ENCODE results near the gene INPP5A. TPM values are rescaled to one million over a fixed set of nuclear protein-coding genes. Genes with fewer than 3 reads are reported as not detected.

INPP5A gene
- total RNA-seq, 1 donor from 2014 or later, result 30.6 TPM

DNA sequence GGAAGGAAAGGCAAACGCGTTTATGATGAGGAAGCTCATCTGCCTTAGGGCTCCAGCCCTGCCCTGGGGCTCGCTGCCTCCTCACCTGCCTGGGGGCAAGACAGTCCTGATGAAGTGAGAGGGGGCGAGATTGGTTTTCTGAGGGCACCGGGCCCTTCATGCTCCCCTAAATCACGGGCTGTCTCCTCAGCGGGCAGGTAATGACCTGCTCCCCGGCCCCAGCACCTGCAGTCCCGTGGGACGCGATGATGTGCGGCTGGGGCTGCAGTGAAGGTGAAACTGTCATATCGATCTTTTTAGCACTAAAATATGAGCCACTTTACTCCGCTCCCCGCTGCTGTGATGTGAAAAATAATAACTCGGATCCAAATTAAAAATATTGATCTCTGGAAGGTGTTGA, 120.2 kb downstream of the INPP5A start:
- peaks cover 25% of the 10 kb centered on the region for H3K4me1 Mint-ChIP-seq (ENCODE audit: low read depth)
- no peak overlapping the region for H3K27ac Mint-ChIP-seq
- peaks cover 21% of the 10 kb centered on the region for H3K36me3 Mint-ChIP-seq (ENCODE audit: insufficient read depth)
- H3K9me3 Mint-ChIP-seq (ENCODE audit: low read depth), result peaks cover 5% of the 10 kb centered on the region
- DNase-seq (ENCODE audit: low spot score, unreplicated experiment), result no peak
- TF ChIP-seq, protein P1, sequence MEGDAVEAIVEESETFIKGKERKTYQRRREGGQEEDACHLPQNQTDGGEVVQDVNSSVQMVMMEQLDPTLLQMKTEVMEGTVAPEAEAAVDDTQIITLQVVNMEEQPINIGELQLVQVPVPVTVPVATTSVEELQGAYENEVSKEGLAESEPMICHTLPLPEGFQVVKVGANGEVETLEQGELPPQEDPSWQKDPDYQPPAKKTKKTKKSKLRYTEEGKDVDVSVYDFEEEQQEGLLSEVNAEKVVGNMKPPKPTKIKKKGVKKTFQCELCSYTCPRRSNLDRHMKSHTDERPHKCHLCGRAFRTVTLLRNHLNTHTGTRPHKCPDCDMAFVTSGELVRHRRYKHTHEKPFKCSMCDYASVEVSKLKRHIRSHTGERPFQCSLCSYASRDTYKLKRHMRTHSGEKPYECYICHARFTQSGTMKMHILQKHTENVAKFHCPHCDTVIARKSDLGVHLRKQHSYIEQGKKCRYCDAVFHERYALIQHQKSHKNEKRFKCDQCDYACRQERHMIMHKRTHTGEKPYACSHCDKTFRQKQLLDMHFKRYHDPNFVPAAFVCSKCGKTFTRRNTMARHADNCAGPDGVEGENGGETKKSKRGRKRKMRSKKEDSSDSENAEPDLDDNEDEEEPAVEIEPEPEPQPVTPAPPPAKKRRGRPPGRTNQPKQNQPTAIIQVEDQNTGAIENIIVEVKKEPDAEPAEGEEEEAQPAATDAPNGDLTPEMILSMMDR (IDR thresholded peaks at IDR 0.05; ENCODE audit: unreplicated experiment), result no peak
- peaks cover 3% of the 10 kb centered on the region for H3K27me3 Mint-ChIP-seq
- H3K4me3 Mint-ChIP-seq (ENCODE audit: low read depth), result no peak overlapping the region

DNA sequence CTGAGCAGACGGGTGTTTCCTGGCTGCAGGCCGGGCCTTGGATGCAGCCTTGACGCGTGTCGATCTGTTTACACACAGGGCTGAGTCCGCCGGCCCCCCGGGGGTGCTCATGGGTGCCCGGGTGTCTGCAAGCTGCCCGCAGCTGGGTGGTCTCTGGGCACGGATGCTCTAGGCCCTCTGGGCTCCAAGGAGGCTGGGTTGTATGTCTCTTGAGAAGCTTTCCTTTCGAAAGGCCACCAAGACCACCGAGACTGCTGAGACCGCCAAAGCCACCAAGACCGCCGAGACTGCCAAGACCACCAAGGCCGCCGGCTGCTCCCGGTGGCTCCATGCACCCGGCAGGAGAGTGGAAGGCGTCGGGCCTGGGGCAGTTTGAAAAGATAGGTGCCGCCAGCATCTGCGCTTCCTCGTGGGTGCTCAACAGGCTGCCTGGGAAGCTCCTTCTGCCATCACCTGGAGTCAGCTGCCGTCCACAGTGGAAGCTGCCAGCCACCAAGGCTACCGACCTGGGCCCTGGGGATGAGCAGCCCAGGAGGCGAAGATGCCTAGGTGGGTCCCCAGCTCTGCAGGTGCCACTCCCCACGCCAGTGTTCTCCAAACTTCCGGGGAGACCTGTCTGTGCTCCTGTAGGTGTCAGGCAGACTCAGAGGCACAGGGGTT, 121.1 kb downstream of the INPP5A start:
- no peak overlapping the region for H3K4me3 Mint-ChIP-seq (ENCODE audit: low read depth)
- no peak for DNase-seq (ENCODE audit: low spot score, unreplicated experiment)
- H3K4me1 Mint-ChIP-seq (ENCODE audit: low read depth), result peaks cover 25% of the 10 kb centered on the region
- H3K27ac Mint-ChIP-seq, result peak overlapping the region; percentile 73
- H3K9me3 Mint-ChIP-seq (ENCODE audit: low read depth), result peaks cover 5% of the 10 kb centered on the region
- peaks cover 23% of the 10 kb centered on the region for H3K36me3 Mint-ChIP-seq (ENCODE audit: insufficient read depth)
- peaks cover 3% of the 10 kb centered on the region for H3K27me3 Mint-ChIP-seq
- TF ChIP-seq, protein P1 (IDR thresholded peaks at IDR 0.05; ENCODE audit: unreplicated experiment), result no peak

DNA sequence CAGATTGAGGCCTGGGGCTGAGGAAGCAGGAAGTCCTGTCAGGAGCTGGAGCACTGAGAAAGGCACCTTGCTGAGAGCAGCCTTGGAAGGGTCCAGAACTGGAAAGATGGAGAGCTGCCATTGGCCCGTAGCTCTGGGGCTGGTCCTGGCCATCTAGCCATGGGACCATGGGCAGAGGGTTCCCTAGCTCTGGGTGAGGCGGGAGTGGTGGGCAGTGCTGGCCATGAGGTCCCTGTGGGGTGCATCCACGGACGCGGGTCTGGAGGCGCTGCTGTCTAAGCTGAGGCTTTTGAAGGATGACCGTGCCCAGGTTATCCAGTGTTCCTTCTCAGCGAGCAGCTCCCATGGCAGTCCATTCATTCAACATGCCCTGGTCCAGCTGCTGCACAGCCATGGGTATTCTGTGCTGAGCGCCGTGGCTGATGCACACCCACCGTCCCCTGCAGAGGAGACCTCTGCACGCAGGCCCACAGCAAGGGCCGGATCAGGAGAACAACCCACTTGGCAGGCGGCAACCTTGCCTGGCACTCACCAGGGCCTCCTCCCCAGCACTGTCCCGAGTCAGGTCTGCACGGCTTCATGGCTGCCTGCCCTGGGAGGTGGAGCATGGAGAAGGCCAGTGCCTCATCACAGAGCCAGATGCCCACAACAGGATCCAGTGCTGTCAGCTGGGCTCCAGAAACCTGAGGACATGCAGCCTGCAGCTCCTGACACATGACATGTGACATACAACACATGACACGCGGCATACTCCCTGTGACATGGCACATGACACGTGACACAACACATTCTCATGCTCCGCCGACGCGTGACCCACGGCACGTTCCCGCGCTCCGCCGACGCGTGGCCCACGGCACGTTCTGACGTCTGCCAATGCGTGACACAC, 121.9 kb downstream of the INPP5A start:
- no peak overlapping the region for H3K4me3 Mint-ChIP-seq (ENCODE audit: low read depth)
- peaks cover 5% of the 10 kb centered on the region for H3K9me3 Mint-ChIP-seq (ENCODE audit: low read depth)
- TF ChIP-seq, protein P1 (IDR thresholded peaks at IDR 0.05; ENCODE audit: unreplicated experiment), result no peak
- no peak for DNase-seq (ENCODE audit: low spot score, unreplicated experiment)
- peaks cover 25% of the 10 kb centered on the region for H3K4me1 Mint-ChIP-seq (ENCODE audit: low read depth)
- H3K27ac Mint-ChIP-seq, result no peak overlapping the region
- peaks cover 25% of the 10 kb centered on the region for H3K36me3 Mint-ChIP-seq (ENCODE audit: insufficient read depth)
- H3K27me3 Mint-ChIP-seq, result peaks cover 3% of the 10 kb centered on the region

DNA sequence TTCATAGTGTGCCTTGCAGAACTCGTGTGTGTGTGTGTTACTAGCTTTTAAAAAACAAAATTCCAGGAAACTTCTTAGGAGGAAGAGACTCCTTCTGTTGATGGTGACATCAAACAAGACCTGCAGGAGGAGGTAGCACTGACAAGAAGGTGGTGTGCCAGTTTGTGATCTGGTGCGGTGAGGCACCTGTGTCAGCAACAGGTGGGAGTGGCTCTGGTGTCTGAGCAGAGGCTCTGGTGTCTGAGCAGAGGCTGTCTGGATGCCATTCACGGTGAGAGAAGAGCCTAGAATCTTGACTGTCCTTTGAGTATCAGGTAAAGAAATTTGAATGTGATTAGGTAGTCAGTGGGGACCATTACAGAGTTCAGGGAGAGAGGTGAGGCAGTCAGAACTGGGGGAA, 122.8 kb downstream of the INPP5A start:
- H3K4me1 Mint-ChIP-seq (ENCODE audit: low read depth), result peaks cover 21% of the 10 kb centered on the region
- DNase-seq (ENCODE audit: low spot score, unreplicated experiment), result no peak
- TF ChIP-seq, protein P1 (IDR thresholded peaks at IDR 0.05; ENCODE audit: unreplicated experiment), result no peak
- peaks cover 5% of the 10 kb centered on the region for H3K9me3 Mint-ChIP-seq (ENCODE audit: low read depth)
- H3K27ac Mint-ChIP-seq, result no peak overlapping the region
- H3K36me3 Mint-ChIP-seq (ENCODE audit: insufficient read depth), result peaks cover 22% of the 10 kb centered on the region
- H3K4me3 Mint-ChIP-seq (ENCODE audit: low read depth), result no peak overlapping the region
- no peaks in the 10 kb centered on the region for H3K27me3 Mint-ChIP-seq

DNA sequence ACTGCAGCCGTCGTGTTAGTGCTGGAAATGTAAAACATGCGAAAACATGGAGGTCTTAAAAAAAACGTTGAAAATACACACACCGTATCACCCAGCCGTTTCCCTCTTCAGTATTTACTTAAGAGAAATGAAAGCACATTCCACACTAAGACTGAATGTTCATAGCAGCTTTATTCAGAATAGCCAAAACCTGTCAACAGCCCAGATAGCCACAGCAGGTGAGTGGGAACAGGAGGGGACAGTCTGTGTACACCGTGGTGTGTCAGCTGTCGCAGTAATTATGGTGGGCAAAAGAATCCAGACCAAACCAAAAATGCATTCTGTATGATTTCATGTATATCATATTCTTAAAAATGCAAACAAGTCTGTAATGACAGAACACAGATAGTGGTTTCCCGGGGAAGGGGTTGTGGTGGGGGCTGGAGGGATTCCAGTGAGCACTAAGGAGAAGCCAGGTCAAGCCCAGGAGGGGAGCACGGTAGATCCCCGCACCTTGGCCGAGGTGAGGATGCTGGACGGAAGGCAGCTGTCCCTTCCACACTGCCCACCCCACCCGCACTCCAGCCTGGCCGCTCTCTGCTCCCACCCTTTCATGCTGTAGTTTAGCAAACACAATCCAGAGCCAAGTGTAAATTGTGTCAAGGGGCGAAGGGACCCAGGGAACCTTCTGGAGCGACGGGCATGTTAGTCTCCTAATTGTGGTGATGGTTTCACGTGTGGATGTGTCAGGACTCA, 124.8 kb downstream of the INPP5A start:
- TF ChIP-seq, protein P1 (IDR thresholded peaks at IDR 0.05; ENCODE audit: unreplicated experiment), result no peak
- Mint-ChIP-seq H3K9me3 (ENCODE audit: low read depth) (peaks cover 5% of the 10 kb centered on the region), H3K4me1 (ENCODE audit: low read depth) (peaks cover 19% of the 10 kb centered on the region), H3K4me3 (ENCODE audit: low read depth) (no peak overlapping the region), H3K36me3 (ENCODE audit: insufficient read depth) (peaks cover 24% of the 10 kb centered on the region), H3K27ac (no peak overlapping the region), H3K27me3 (peaks cover 2% of the 10 kb centered on the region)
- DNase-seq (ENCODE audit: low spot score, unreplicated experiment), result no peak

All from progenitor cell of endocrine pancreas (in vitro differentiated cells).